WTC11 (cell line): ENCODE data around the gene CSNK1G3.

Source experiments
- CTCF ChIP-seq: fragments of 200-600 bp; IDR thresholded peaks from 2 replicates; pipeline ENCODE4 v1.8.0; 2022; ENCODE audit warnings: antibody characterized with exemption
- E2F1 ChIP-seq: sonication (generic); formaldehyde crosslinking; IDR thresholded peaks from 2 replicates; pipeline ENCODE4 v1.8.0; 2022; ENCODE audit warnings: mild to moderate bottlenecking, missing genetic modification reagents
- ETV6 ChIP-seq: sonication (generic); formaldehyde crosslinking; IDR thresholded peaks from 2 replicates; pipeline ENCODE4 v1.8.1; 2022; ENCODE audit warnings: mild to moderate bottlenecking, missing genetic modification reagents
- FOXP4 ChIP-seq: sonication (generic); formaldehyde crosslinking; IDR thresholded peaks from 2 replicates; pipeline ENCODE4 v1.8.0; 2022; ENCODE audit warnings: mild to moderate bottlenecking, missing genetic modification reagents
- GTF2I ChIP-seq: fragments of 250-450 bp; sonication (Bioruptor Pico); conservative IDR thresholded peaks from 2 replicates; pipeline ENCODE4 v1.4.0; 2021; ENCODE audit warnings: mild to moderate bottlenecking
- HMGXB4 ChIP-seq: sonication (generic); formaldehyde crosslinking; IDR thresholded peaks from 2 replicates; pipeline ENCODE4 v1.8.1; 2023; ENCODE audit warnings: mild to moderate bottlenecking, moderate library complexity, missing genetic modification reagents
- JUN ChIP-seq: sonication (generic); formaldehyde crosslinking; IDR thresholded peaks from 2 replicates; pipeline ENCODE4 v1.8.0; 2023; ENCODE audit warnings: mild to moderate bottlenecking, missing genetic modification reagents
- MXD4 ChIP-seq: fragments of 250-450 bp; sonication (Bioruptor Pico); IDR thresholded peaks from 2 replicates; pipeline ENCODE4 v1.8.0; 2021; ENCODE audit warnings: mild to moderate bottlenecking, moderate library complexity, borderline replicate concordance
- ZNF416 ChIP-seq: fragments of 250-450 bp; sonication (Bioruptor Pico); IDR thresholded peaks from 2 replicates; pipeline ENCODE4 v1.9.0; 2021; ENCODE audit warnings: mild to moderate bottlenecking, inconsistent platforms
- ZNF671 ChIP-seq: fragments of 250-450 bp; sonication (Bioruptor Pico); IDR thresholded peaks from 2 replicates; pipeline ENCODE4 v1.8.0; 2021; ENCODE audit warnings: mild to moderate bottlenecking

GRCh38 chr5:123599171-123599570, 87.2 kb downstream of the CSNK1G3 start:
- TF ChIP-seq JUN (CRISPR knock-in tag) (no peak), CTCF (no peak), GTF2I (CRISPR knock-in tag) (no peak), FOXP4 (CRISPR knock-in tag) (no peak), E2F1 (CRISPR knock-in tag) (no peak), ZNF416 (no peak), HMGXB4 (CRISPR knock-in tag) (no peak), MXD4 (CRISPR knock-in tag) (no peak), ETV6 (CRISPR knock-in tag) (no peak), ZNF671 (CRISPR knock-in tag) (no peak)
